H1 (cell line): ENCODE measurements around the gene UBE2M. TPM values are rescaled to one million over a fixed set of nuclear protein-coding genes. Genes with fewer than 3 reads are reported as not detected.

Experiments used
- CTCF ChIA-PET: fragments of 300-600 bp; sonication (Branson Sonifier 250); formaldehyde crosslinking; loops from one replicate; lab custom pipeline; 2021; ENCODE audit not compliant: partially characterized antibody; lab: Charles Lee
- POLR2A ChIA-PET: fragments of 300-600 bp; sonication (Branson Sonifier 250); formaldehyde crosslinking; loops from one replicate; lab custom pipeline; 2021; ENCODE audit warnings: inconsistent platforms; ENCODE audit not compliant: partially characterized antibody; lab: Charles Lee
- DNase-seq, 2 experiments: peaks; one replicate each; pipeline versions ENCODE4 v3.0.0 to v3.0.0-alpha.2; 2010 to 2022; ENCODE audit warnings: low spot score in 2 of 2, low read depth in 1 of 2, mixed read lengths in 1 of 2
- FAIRE-seq: peaks from 2 replicates; lab custom pipeline; 2011; peaks lifted over from hg19 to GRCh38; lab: Jason Lieb, UNC
- H2AFZ ChIP-seq: 2 replicates; pipeline ENCODE4 v1.8.1; 2012; ENCODE audit warnings: low read length, inconsistent platforms
- H2AK5ac ChIP-seq: 2 replicates; pipeline ENCODE4 v1.6.1; 2013; ENCODE audit warnings: low read depth, low read length
- H2BK120ac ChIP-seq: replicated peaks from 2 replicates; pipeline ENCODE3; 2013; ENCODE audit warnings: low read depth, low read length, inconsistent platforms
- H2BK12ac ChIP-seq: 2 replicates; pipeline ENCODE4 v1.6.1; 2013; ENCODE audit warnings: low read depth, low read length
- H2BK15ac ChIP-seq: 2 replicates; pipeline ENCODE4 v1.6.1; 2013; ENCODE audit warnings: low read length
- H2BK20ac ChIP-seq: 2 replicates; pipeline ENCODE4 v1.6.1; 2013; ENCODE audit warnings: low read length
- H2BK5ac ChIP-seq: 2 replicates; pipeline ENCODE4 v1.6.1; 2013; ENCODE audit warnings: low read depth, low read length
- H3K14ac ChIP-seq: 2 replicates; pipeline ENCODE4 v1.6.1; 2013; ENCODE audit warnings: inconsistent platforms; ENCODE audit not compliant: insufficient read length
- H3K18ac ChIP-seq: 2 replicates; pipeline ENCODE4 v1.6.1; 2013; ENCODE audit warnings: low read length; ENCODE audit errors: extremely low read depth
- H3K23ac ChIP-seq: 2 replicates; pipeline ENCODE4 v1.6.1; 2013; ENCODE audit warnings: inconsistent platforms; ENCODE audit not compliant: insufficient read length
- H3K23me2 ChIP-seq: 2 replicates; pipeline ENCODE4 v1.6.1; 2013; ENCODE audit warnings: low read depth, low read length
- H3K27ac ChIP-seq: 2 replicates; pipeline ENCODE4 v1.6.1; 2011; ENCODE audit warnings: low read depth, low read length, inconsistent platforms
- H3K27me3 ChIP-seq, 4 experiments: replicated peaks in 1 of 4; 1 replicate in 1 of 4; 2 replicates in 3 of 4; pipeline versions ENCODE4 v1.6.1 to v1.8.1; 2011 to 2013; ENCODE audit warnings: low read length in 3 of 4, mild to moderate bottlenecking in 3 of 4, inconsistent platforms in 2 of 4, mixed read lengths in 2 of 4, moderate library complexity in 1 of 4; ENCODE audit not compliant: control insufficient read depth in 3 of 4, insufficient read depth in 3 of 4; ENCODE audit errors: extremely low read depth in 1 of 4
- H3K36me3 ChIP-seq, 4 experiments: 2 replicates each; pipeline versions ENCODE4 v1.6.1 to v1.8.1; 2011 to 2013; ENCODE audit warnings: mild to moderate bottlenecking in 4 of 4, low read length in 3 of 4, moderate library complexity in 2 of 4, control low read depth in 1 of 4, inconsistent platforms in 1 of 4; ENCODE audit not compliant: insufficient read depth in 4 of 4, control insufficient read depth in 2 of 4
- H3K4ac ChIP-seq: replicated peaks from 2 replicates; pipeline ENCODE3; 2013; ENCODE audit warnings: low read length, low read depth, mixed read lengths, inconsistent platforms; ENCODE audit not compliant: insufficient read length
- H3K4me1 ChIP-seq, 4 experiments: replicated peaks in 1 of 4; 1 replicate in 1 of 4; 2 replicates in 3 of 4; pipeline versions ENCODE4 v1.6.1 to v1.8.1; 2011 to 2013; ENCODE audit warnings: low read length in 3 of 4, inconsistent platforms in 2 of 4, mixed read lengths in 1 of 4; ENCODE audit not compliant: insufficient read depth in 4 of 4, control insufficient read depth in 3 of 4
- H3K4me2 ChIP-seq, 2 experiments: 2 replicates each; pipeline versions ENCODE4 v1.6.1 to v1.8.1; 2011 to 2013; ENCODE audit warnings: low read depth in 2 of 2, low read length in 2 of 2, control low read depth in 1 of 2, inconsistent platforms in 1 of 2, mild to moderate bottlenecking in 1 of 2; ENCODE audit not compliant: insufficient read depth in 1 of 2
- H3K4me3 ChIP-seq, 4 experiments: fragments of 200-600, 300-600 bp in 1 of 4; sonication (generic), shearing (Covaris generic), sonication (Bioruptor Twin) in 1 of 4; 2 replicates each; pipeline versions ENCODE4 v1.5.1 to v1.8.1; 2011 to 2016; ENCODE audit warnings: low read length in 4 of 4, low read depth in 3 of 4, control low read depth in 2 of 4, inconsistent platforms in 2 of 4, mild to moderate bottlenecking in 2 of 4, mixed read lengths in 1 of 4, moderate library complexity in 1 of 4; ENCODE audit not compliant: insufficient read depth in 2 of 4; ENCODE audit errors: extremely low read depth in 1 of 4
- H3K56ac ChIP-seq: replicated peaks from 2 replicates; pipeline ENCODE3; 2013; ENCODE audit warnings: low read depth, mild to moderate bottlenecking, mixed read lengths, low read length, inconsistent platforms; ENCODE audit not compliant: insufficient read length
- H3K79me1 ChIP-seq: 2 replicates; pipeline ENCODE4 v1.6.1; 2013; ENCODE audit warnings: low read depth, low read length, control low read depth
- H3K79me2 ChIP-seq, 2 experiments: 2 replicates each; pipeline versions ENCODE4 v1.6.1 to v1.8.1; 2012 to 2013; ENCODE audit warnings: low read length in 2 of 2, mild to moderate bottlenecking in 2 of 2, inconsistent platforms in 1 of 2; ENCODE audit not compliant: insufficient read depth in 2 of 2, control insufficient read depth in 1 of 2
- H3K9ac ChIP-seq, 4 experiments: replicated peaks in 1 of 4; 1 replicate in 1 of 4; 2 replicates in 3 of 4; pipeline versions ENCODE4 v1.6.1 to v1.8.1; 2011 to 2013; ENCODE audit warnings: low read depth in 3 of 4, low read length in 3 of 4, control low read depth in 2 of 4, mild to moderate bottlenecking in 2 of 4, moderate library complexity in 2 of 4, inconsistent platforms in 1 of 4; ENCODE audit errors: extremely low read depth in 1 of 4
- H3K9me3 ChIP-seq, 2 experiments: 2 replicates each; pipeline versions ENCODE4 v1.6.1 to v1.8.1; 2012 to 2013; ENCODE audit warnings: mild to moderate bottlenecking in 2 of 2, moderate library complexity in 2 of 2, control low read depth in 1 of 2, inconsistent platforms in 1 of 2, low read depth in 1 of 2, low read length in 1 of 2, mixed read lengths in 1 of 2; ENCODE audit not compliant: insufficient read depth in 2 of 2
- H4K20me1 ChIP-seq, 2 experiments: replicated peaks in 1 of 2; 2 replicates each; pipeline versions ENCODE3 to v1.8.1; 2011 to 2013; ENCODE audit warnings: inconsistent platforms in 2 of 2, low read length in 2 of 2, mild to moderate bottlenecking in 1 of 2; ENCODE audit not compliant: insufficient read depth in 2 of 2, control insufficient read depth in 1 of 2
- H4K5ac ChIP-seq: 2 replicates; pipeline ENCODE4 v1.6.1; 2013; ENCODE audit warnings: low read length, low read depth, mixed read lengths, inconsistent platforms; ENCODE audit not compliant: insufficient read length
- H4K8ac ChIP-seq: 2 replicates; pipeline ENCODE4 v1.8.0; 2013; ENCODE audit warnings: mild to moderate bottlenecking, moderate library complexity, low read length, inconsistent platforms; ENCODE audit not compliant: insufficient read depth; ENCODE audit errors: extremely low read depth
- H4K91ac ChIP-seq: replicated peaks from 2 replicates; pipeline ENCODE3; 2013; ENCODE audit warnings: low read length, mixed read lengths, inconsistent platforms; ENCODE audit not compliant: insufficient read length
- ASH2L ChIP-seq: fragments of 200-600, 300-600 bp; sonication (generic); IDR thresholded peaks from one replicate; pipeline ENCODE4 v1.7.1; 2017; ENCODE audit warnings: low read length
- CTBP2 ChIP-seq: IDR thresholded peaks from 2 replicates; pipeline ENCODE4 v1.7.0; 2011; ENCODE audit warnings: borderline replicate concordance, mild to moderate bottlenecking, moderate library complexity, mixed read lengths, low read length; ENCODE audit not compliant: insufficient read depth, insufficient read length
- CTCF ChIP-seq, 3 experiments: IDR thresholded peaks; 1 replicate in 2 of 3; 2 replicates in 1 of 3; pipeline versions ENCODE4 v1.5.1 to v1.6.1; 2011; ENCODE audit warnings: low read length in 3 of 3, mild to moderate bottlenecking in 3 of 3, inconsistent platforms in 2 of 3, low read depth in 1 of 3, moderate library complexity in 1 of 3; ENCODE audit not compliant: insufficient read depth in 1 of 3; ENCODE audit errors: control extremely low read depth in 1 of 3
- NANOG ChIP-seq: IDR thresholded peaks from 2 replicates; pipeline ENCODE4 v1.6.1; 2011; ENCODE audit warnings: low read length, low read depth, mild to moderate bottlenecking, inconsistent platforms; ENCODE audit not compliant: insufficient read depth, poor library complexity, severe bottlenecking
- RNF2 ChIP-seq: fragments of 200-900, 300-1000 bp; sonication (generic); IDR thresholded peaks from 2 replicates; pipeline ENCODE4 v1.7.1; 2016; ENCODE audit warnings: borderline replicate concordance, low read depth, mild to moderate bottlenecking, antibody characterized with exemption, low read length; ENCODE audit not compliant: poor library complexity, severe bottlenecking; ENCODE audit errors: missing control alignments
- SAP30 ChIP-seq: fragments of 300-600 bp; sonication (generic); IDR thresholded peaks from 2 replicates; pipeline ENCODE4 v1.7.1; 2012; ENCODE audit warnings: low read length, moderate library complexity, mild to moderate bottlenecking, inconsistent platforms; ENCODE audit not compliant: insufficient read depth, insufficient replicate concordance
- SIX5 ChIP-seq: IDR thresholded peaks from 2 replicates; pipeline ENCODE4 v1.6.1; 2011; ENCODE audit warnings: mild to moderate bottlenecking, low read depth, low read length
- SP1 ChIP-seq: IDR thresholded peaks from 2 replicates; pipeline ENCODE4 v1.6.1; 2011; ENCODE audit warnings: low read depth, low read length
- SP2 ChIP-seq: IDR thresholded peaks from 2 replicates; pipeline ENCODE4 v1.6.1; 2012; ENCODE audit warnings: mild to moderate bottlenecking, low read length, inconsistent platforms
- WGBS, 2 experiments: shearing (Covaris generic) in 1 of 2; methylation state at CpG; one replicate each; pipeline versions ENCODE4 v1.1.6 to v1.1.7; 2013 to 2015; ENCODE audit warnings: low lambda C conversion rate in 2 of 2, mixed read lengths in 2 of 2, inconsistent platforms in 1 of 2, low coverage in 1 of 2, missing lambda C conversion rate in 1 of 2; ENCODE audit not compliant: insufficient replicate concordance in 2 of 2, insufficient coverage in 1 of 2, insufficient read length in 1 of 2; ENCODE audit errors: extremely low coverage in 1 of 2, missing lambda C conversion rate in 1 of 2; 5-methylcytosine and 5-hydroxymethylcytosine counted together
- polyA plus RNA-seq, 7 experiments: library from polyadenylated mRNA; depleted of rRNA in 3 of 7; stranded (reverse) in 5 of 7; unstranded in 2 of 7; fragments of >200 nt in 5 of 7; fragments of 200-250 nt in 2 of 7; gene quantifications; 1 replicate in 5 of 7; 2 replicates in 1 of 7; 4 replicates in 1 of 7; pipeline versions ENCODE4 v1.2.1 to v1.2.3, GENCODE V29; 2011 to 2013; ENCODE audit warnings: missing spikeins in 2 of 7, mixed read lengths in 2 of 7
- total RNA-seq: library from RNA; stranded (reverse); fragmentation: NEBNext Ultra II Directional; extraction: Animal tissue kit (Norgen Biotek cat#: 25700); gene quantifications from 2 replicates; pipeline ENCODE4 v1.2.1, GENCODE V29; 2021

UBE2M gene
- total and polyA plus RNA-seq, 2 of the 8 experiments (the other 6 are each of a cell fraction or from before 2014, with no cell fraction given), result 93.8 to 114 TPM

- Histone ChIP-seq H3K18ac (no peak overlapping the region), H2BK20ac (no peak overlapping the region), H3K9ac (no peak overlapping the region), H3K27me3 (no peaks in the 10 kb centered on the region), H3K4me1 (peaks cover 0 to 8% (median 0%) of the 10 kb centered on the region in 4 experiments; a peak in 3 of 7 replicates), H3K27ac (no peak overlapping the region), H2BK120ac (no peak overlapping the region), H3K36me3 (peaks cover 0 to 3% (median 0%) of the 10 kb centered on the region in 4 experiments; a peak in 1 of 8 replicates), H3K79me2 (peaks cover 0 to 3% of the 10 kb centered on the region in 2 experiments; a peak in 1 of 4 replicates), H3K4ac (no peak overlapping the region), H3K56ac (no peak overlapping the region), H4K5ac (no peak overlapping the region), H3K79me1 (no peaks in the 10 kb centered on the region), H3K23me2 (peaks cover 5% of the 10 kb centered on the region), H4K8ac (no peak overlapping the region), H3K14ac (no peak overlapping the region), H4K91ac (no peak overlapping the region), H4K20me1 (peaks cover 0 to 11% of the 10 kb centered on the region in 2 experiments), H3K23ac (no peak overlapping the region), H3K9me3 (no peaks in the 10 kb centered on the region), H3K4me2 (no peak overlapping the region), H2AFZ (no peak overlapping the region), H3K4me3 (no peak overlapping the region), H2BK15ac (no peak overlapping the region), H2AK5ac (no peak overlapping the region), H2BK5ac (no peak overlapping the region), H2BK12ac (no peak overlapping the region)
- whole genome bisulfite sequencing, 2 experiments, result 92% methylated on average over 8 of the region's 8 CpGs; no CpG with 5 or more reads in 1 of the 2 experiments
- FAIRE-seq (no peak), DNase-seq (no peak)
- ChIA-PET POLR2A (interaction anchor here (1.2 to 8.4 kb wide), 4 partner anchors 34 to 79 kb away, joined by 3 to 82 read pairs (median 6); partner anchors contain the start of gene ZBTB45), CTCF (interaction anchor here (0.7 to 3.0 kb wide), 9 partner anchors 12 to 75 kb away, joined by 3 to 24 read pairs (median 8); partner anchors contain the start of genes CHMP2A, UBE2M and ZBTB45)
- TF ChIP-seq SAP30 (no peak), SIX5 (no peak), NANOG (no peak), SP2 (no peak), SP1 (no peak), ASH2L (no peak), RNF2 (no peak), CTBP2 (no peak), CTCF (IDR thresholded peaks at IDR 0.05; ENCODE audit: control extremely low read depth in 1 of 3, insufficient read depth in 1 of 3, low read depth in 1 of 3, low read length in 3 of 3) (no peak)
Measured at GRCh38 chr19:58579473-58580142, 21.2 kb upstream of the UBE2M start.
